OCI-LY7 (cell line): ENCODE results near the gene FGF3. TPM values are rescaled to one million over a fixed set of nuclear protein-coding genes. Genes with fewer than 3 reads are reported as not detected.

ENCODE experiments used
- BruUV-seq: library from RNA; stranded (reverse); fragments of 400-500 nt; replicated peaks from 2 replicates; lab custom pipeline; 2021; lab: Mats Ljungman, UMichigan
- CTCF ChIA-PET: fragments of 300-600 bp; sonication (Branson Sonifier 250); formaldehyde crosslinking; loops from one replicate; lab custom pipeline; 2022; ENCODE audit warnings: antibody characterized with exemption; ENCODE audit not compliant: unreplicated experiment; lab: Charles Lee
- POLR2A ChIA-PET: fragments of 300-600 bp; sonication (Branson Sonifier 250); formaldehyde crosslinking; loops from one replicate; lab custom pipeline; 2022; ENCODE audit warnings: antibody characterized with exemption; lab: Charles Lee
- DNase-seq: peaks from one replicate; pipeline ENCODE4 v3.0.0-alpha.2; 2015; ENCODE audit warnings: low spot score
- H2AFZ ChIP-seq: fragments of 200-600 bp; sonication (generic), shearing (Covaris generic); 2 replicates; pipeline ENCODE4 v1.6.1; 2014; ENCODE audit warnings: mild to moderate bottlenecking, antibody characterized with exemption, low read length, moderate library complexity
- H3K27ac ChIP-seq: fragments of 200-600 bp; sonication (generic); 2 replicates; pipeline ENCODE4 v1.5.1; 2014; ENCODE audit warnings: mixed run types, low read depth, mild to moderate bottlenecking, moderate library complexity, low read length, inconsistent platforms; ENCODE audit not compliant: poor library complexity, severe bottlenecking
- H3K36me3 ChIP-seq: fragments of 200-600 bp; sonication (generic); 2 replicates; pipeline ENCODE4 v1.6.1; 2014; ENCODE audit warnings: mild to moderate bottlenecking, antibody characterized with exemption, low read length, moderate library complexity, mixed read lengths; ENCODE audit not compliant: insufficient read depth
- H3K4me1 ChIP-seq: fragments of 200-600 bp; sonication (generic); 2 replicates; pipeline ENCODE4 v1.5.1; 2014; ENCODE audit warnings: mild to moderate bottlenecking, low read length; ENCODE audit not compliant: insufficient read depth, poor library complexity, severe bottlenecking
- H3K4me2 ChIP-seq: fragments of 200-600 bp; sonication (generic); 2 replicates; pipeline ENCODE4 v1.6.1; 2014; ENCODE audit warnings: mild to moderate bottlenecking, low read length
- H3K4me3 ChIP-seq: fragments of 200-600 bp; sonication (generic); 2 replicates; pipeline ENCODE4 v1.5.1; 2014; ENCODE audit warnings: mild to moderate bottlenecking, low read depth, low read length; ENCODE audit not compliant: poor library complexity, severe bottlenecking
- H3K79me2 ChIP-seq: fragments of 200-600 bp; sonication (generic); 2 replicates; pipeline ENCODE4 v1.6.1; 2016; ENCODE audit warnings: low read depth, mild to moderate bottlenecking, low read length, moderate library complexity, mixed read lengths; ENCODE audit not compliant: insufficient read depth
- H3K9me2 ChIP-seq: fragments of 200-600 bp; sonication (generic); 2 replicates; pipeline ENCODE4 v1.6.1; 2016; ENCODE audit warnings: mild to moderate bottlenecking, low read length, mixed read lengths; ENCODE audit not compliant: insufficient read depth
- H3K9me3 ChIP-seq: fragments of 200-600 bp; sonication (generic); 2 replicates; pipeline ENCODE4 v1.6.1; 2014; ENCODE audit warnings: mild to moderate bottlenecking, mixed run types, low read length, mixed read lengths
- H4K20me1 ChIP-seq: fragments of 200-600 bp; sonication (generic); 2 replicates; pipeline ENCODE4 v1.6.1; 2014; ENCODE audit warnings: mild to moderate bottlenecking, antibody characterized with exemption, low read length, moderate library complexity, mixed read lengths; ENCODE audit not compliant: insufficient read depth
- CTCF ChIP-seq: fragments of 200-600 bp; sonication (generic); conservative IDR thresholded peaks from 2 replicates; pipeline ENCODE4 v1.5.1; 2014; ENCODE audit warnings: mild to moderate bottlenecking, antibody characterized with exemption, low read length, moderate library complexity, mixed read lengths
- EZH2phosphoT487 ChIP-seq: fragments of 200-600 bp; sonication (generic); IDR thresholded peaks from 2 replicates; pipeline ENCODE4 v1.6.1; 2018; ENCODE audit warnings: low read depth, borderline replicate concordance, mild to moderate bottlenecking, mixed run types, antibody characterized with exemption, low read length, moderate library complexity, mixed read lengths
- intact Hi-C: fragments of 100-400 bp; cut with micrococcal nuclease; formaldehyde crosslinking; loops from one replicate; pipeline ENCODE4 v1.10.0; 2022; ENCODE audit not compliant: unreplicated experiment
- total RNA-seq, 2 experiments: library from RNA; depleted of rRNA in 1 of 2; stranded (reverse); fragments of >200 nt in 1 of 2; shearing (Covaris generic) in 1 of 2; gene quantifications; 2 replicates each; pipeline ENCODE4 v1.2.3, GENCODE V29; 2014 to 2022

FGF3 gene
- total RNA-seq, 2 experiments from 2014 or later, result not detected

DNA sequence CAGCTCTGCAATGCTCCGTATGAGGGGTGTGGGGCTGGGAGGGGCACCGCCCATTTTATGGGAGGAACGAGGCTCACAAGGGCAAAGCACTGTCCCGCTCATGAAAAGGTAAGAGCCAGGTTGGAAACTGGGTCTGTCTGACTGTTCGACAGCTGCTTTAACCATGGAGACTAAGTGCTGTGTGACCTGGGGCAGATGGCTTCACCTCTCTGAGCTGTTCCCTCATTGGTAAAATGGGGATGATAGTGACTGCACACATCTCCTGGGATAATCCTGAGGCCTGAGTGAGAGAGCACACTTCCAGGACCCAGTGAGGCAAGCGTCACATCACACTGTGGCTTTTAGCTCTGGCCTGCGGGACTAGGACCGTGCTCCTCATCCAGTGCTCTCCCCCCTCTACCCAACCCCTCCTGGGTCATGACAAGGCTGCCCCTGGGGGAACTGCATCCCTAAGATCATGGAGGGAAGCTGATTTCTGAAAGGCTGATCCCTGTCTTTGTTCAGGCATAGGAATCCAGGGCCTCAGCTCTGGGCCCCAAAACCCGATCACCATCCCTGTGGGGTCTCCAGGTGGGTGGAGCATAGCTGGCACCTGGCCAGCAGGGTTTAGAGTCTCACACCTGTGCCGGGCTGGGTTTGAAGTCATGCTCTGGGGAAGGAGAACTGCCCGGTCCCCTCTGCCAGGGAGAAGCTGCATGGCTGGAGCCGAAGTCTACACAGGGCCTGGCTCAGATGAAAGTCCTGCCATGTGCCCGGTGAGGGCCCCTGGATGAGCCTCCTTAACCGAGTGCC, 21.3 kb downstream of the FGF3 start:
- intact Hi-C loops, result no loop called here
- Histone ChIP-seq H3K9me2 (no peaks in the 10 kb centered on the region), H2AFZ (no peak overlapping the region), H4K20me1 (no peaks in the 10 kb centered on the region), H3K79me2 (no peaks in the 10 kb centered on the region), H3K36me3 (no peaks in the 10 kb centered on the region), H3K4me3 (no peak overlapping the region), H3K27ac (no peak overlapping the region), H3K4me1 (no peaks in the 10 kb centered on the region), H3K4me2 (no peak overlapping the region), H3K9me3 (no peaks in the 10 kb centered on the region)
- ChIA-PET POLR2A (no interaction called here), CTCF (interaction anchor here (0.5 kb wide), 1 partner anchor 159 kb away, joined by 3 read pairs; no protein-coding TSS in a partner anchor)
- no peak for DNase-seq
- TF ChIP-seq CTCF (no peak), EZH2phosphoT487 (no peak)
- BruUV-seq, result no TSS peak

DNA sequence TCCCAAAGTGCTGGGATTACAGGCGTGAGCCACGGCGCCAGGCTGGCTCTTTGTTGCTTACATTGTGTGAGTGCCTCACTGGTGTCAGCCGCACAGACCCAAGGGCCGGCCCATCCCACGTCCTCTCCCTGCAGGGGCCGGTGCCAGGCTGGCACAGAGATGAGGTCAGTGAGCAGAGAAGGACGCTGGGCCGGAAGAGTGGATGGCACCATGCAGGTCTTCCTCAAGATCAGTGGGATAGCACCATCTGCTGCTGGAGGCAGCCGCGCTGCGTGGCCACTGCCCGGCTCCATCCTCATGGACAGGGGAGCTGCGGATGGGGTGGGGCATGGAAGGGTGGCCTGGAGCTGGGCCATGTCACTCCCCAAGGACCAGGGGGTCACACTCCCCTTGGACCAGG, 22.1 kb downstream of the FGF3 start:
- POLR2A ChIA-PET, result no interaction called here
- intact Hi-C loops, result no loop called here
- no peaks in the 10 kb centered on the region for H3K9me2 ChIP-seq
- H3K4me3 ChIP-seq, result no peak overlapping the region
- H3K36me3 ChIP-seq, result no peaks in the 10 kb centered on the region
- H3K27ac ChIP-seq, result no peak overlapping the region
- no peak overlapping the region for H3K4me2 ChIP-seq
- TF ChIP-seq CTCF, result no peak
- no peak overlapping the region for H2AFZ ChIP-seq
- H3K9me3 ChIP-seq, result no peaks in the 10 kb centered on the region
- DNase-seq, result no peak
- H4K20me1 ChIP-seq, result no peaks in the 10 kb centered on the region
- H3K4me1 ChIP-seq, result no peaks in the 10 kb centered on the region
- H3K79me2 ChIP-seq, result no peaks in the 10 kb centered on the region
- BruUV-seq, result no TSS peak
- CTCF ChIA-PET, result no interaction called here

DNA sequence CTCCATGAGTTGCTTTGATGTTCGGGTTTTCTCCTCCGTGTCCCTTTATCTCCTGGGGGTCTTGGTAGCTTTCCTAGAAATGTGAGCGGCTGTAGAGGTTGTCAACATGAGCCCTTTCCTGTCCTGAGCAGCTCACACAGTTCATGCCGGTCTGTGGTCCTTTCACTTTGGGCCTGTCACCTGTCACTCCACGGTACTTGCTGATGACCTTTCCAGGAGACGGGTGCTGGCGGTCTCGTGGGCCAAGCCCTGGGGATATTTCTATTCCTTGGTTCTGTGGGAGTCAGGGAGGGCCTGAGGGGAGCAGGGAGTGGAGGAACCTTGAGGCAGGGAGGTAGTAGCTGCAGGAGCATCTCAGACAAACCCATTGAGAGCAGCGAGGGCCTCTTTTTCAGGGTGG, 23.2 kb downstream of the FGF3 start:
- POLR2A ChIA-PET, result no interaction called here
- CTCF ChIA-PET, result no interaction called here
- no peak overlapping the region for H3K4me3 ChIP-seq
- no peaks in the 10 kb centered on the region for H3K36me3 ChIP-seq
- BruUV-seq, result no TSS peak
- no peak for DNase-seq
- TF ChIP-seq EZH2phosphoT487, result no peak
- no peaks in the 10 kb centered on the region for H3K79me2 ChIP-seq
- no peak overlapping the region for H2AFZ ChIP-seq
- intact Hi-C loops, result no loop called here
- H3K27ac ChIP-seq, result no peak overlapping the region
- no peaks in the 10 kb centered on the region for H4K20me1 ChIP-seq
- no peaks in the 10 kb centered on the region for H3K4me1 ChIP-seq
- H3K4me2 ChIP-seq, result no peak overlapping the region
- no peaks in the 10 kb centered on the region for H3K9me2 ChIP-seq
- H3K9me3 ChIP-seq, result no peaks in the 10 kb centered on the region
